ENCODE results near the gene BACE1-AS. TPM values are rescaled to one million over a fixed set of nuclear protein-coding genes. Genes with fewer than 3 reads are reported as not detected.

BACE1-AS gene
- total RNA-seq, 1 donor from 2014 or later, result 18.1 TPM

GRCh38 chr11:117284053-117284452, 7.1 kb upstream of the BACE1-AS start:
- Mint-ChIP-seq H3K4me1 (ENCODE audit: low read depth, unreplicated experiment) (no peaks in the 10 kb centered on the region), H3K27ac (ENCODE audit: unreplicated experiment) (no peak overlapping the region), H3K4me3 (ENCODE audit: unreplicated experiment) (no peak overlapping the region), H3K9me3 (ENCODE audit: unreplicated experiment) (no peaks in the 10 kb centered on the region), H3K36me3 (ENCODE audit: unreplicated experiment) (peaks cover 6% of the 10 kb centered on the region), H3K27me3 (ENCODE audit: unreplicated experiment) (peaks cover 4% of the 10 kb centered on the region)
- DNase-seq, result no peak
- no peak for TF ChIP-seq CTCF (IDR thresholded peaks at IDR 0.05; ENCODE audit: partially characterized antibody, unreplicated experiment)

- H3K4me3 Mint-ChIP-seq (ENCODE audit: unreplicated experiment), result no peak overlapping the region
- peaks cover 11% of the 10 kb centered on the region for H3K36me3 Mint-ChIP-seq (ENCODE audit: unreplicated experiment)
- peaks cover 9% of the 10 kb centered on the region for H3K27me3 Mint-ChIP-seq (ENCODE audit: unreplicated experiment)
- no peaks in the 10 kb centered on the region for H3K4me1 Mint-ChIP-seq (ENCODE audit: low read depth, unreplicated experiment)
- no peak for DNase-seq
- H3K9me3 Mint-ChIP-seq (ENCODE audit: unreplicated experiment), result peaks cover 2% of the 10 kb centered on the region
- H3K27ac Mint-ChIP-seq (ENCODE audit: unreplicated experiment), result no peak overlapping the region
- TF ChIP-seq CTCF (IDR thresholded peaks at IDR 0.05; ENCODE audit: partially characterized antibody, unreplicated experiment), result no peak
Observed at GRCh38 chr11:117286588-117286987, 4.6 kb upstream of the BACE1-AS start.

DNA sequence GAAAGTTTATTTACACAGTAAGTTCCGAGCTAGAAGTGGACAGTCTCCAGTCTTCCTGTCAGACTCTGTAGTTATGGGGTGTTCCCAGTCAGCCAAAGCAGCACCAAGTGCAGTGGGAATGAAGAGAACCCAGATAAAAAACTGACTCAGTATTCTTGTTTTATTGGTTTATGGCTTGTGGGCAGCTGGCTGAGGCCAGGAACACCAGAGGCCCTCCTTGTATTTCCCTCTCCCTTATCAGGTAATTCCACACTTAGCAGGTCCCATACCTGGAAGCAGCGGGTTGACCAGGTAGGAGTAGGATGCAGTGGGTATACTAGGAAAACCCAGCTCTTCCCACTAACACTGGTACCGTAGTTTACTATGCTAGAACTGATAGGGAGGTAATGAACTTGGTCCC, 3.5 kb upstream of the BACE1-AS start:
- no peak for TF ChIP-seq CTCF (IDR thresholded peaks at IDR 0.05; ENCODE audit: partially characterized antibody, unreplicated experiment)
- no peak for DNase-seq
- Mint-ChIP-seq H3K4me3 (ENCODE audit: unreplicated experiment) (no peak overlapping the region), H3K36me3 (ENCODE audit: unreplicated experiment) (peaks cover 5% of the 10 kb centered on the region), H3K27me3 (ENCODE audit: unreplicated experiment) (peaks cover 9% of the 10 kb centered on the region), H3K4me1 (ENCODE audit: low read depth, unreplicated experiment) (no peaks in the 10 kb centered on the region), H3K27ac (ENCODE audit: unreplicated experiment) (no peak overlapping the region), H3K9me3 (ENCODE audit: unreplicated experiment) (peaks cover 2% of the 10 kb centered on the region)

GRCh38 chr11:117289795-117290194, 1.4 kb upstream of the BACE1-AS start:
- TF ChIP-seq CTCF (IDR thresholded peaks at IDR 0.05; ENCODE audit: partially characterized antibody, unreplicated experiment), result no peak
- H3K4me1 Mint-ChIP-seq (ENCODE audit: low read depth, unreplicated experiment), result no peaks in the 10 kb centered on the region
- H3K27me3 Mint-ChIP-seq (ENCODE audit: unreplicated experiment), result peaks cover 9% of the 10 kb centered on the region
- no peak overlapping the region for H3K27ac Mint-ChIP-seq (ENCODE audit: unreplicated experiment)
- no peak for DNase-seq
- H3K4me3 Mint-ChIP-seq (ENCODE audit: unreplicated experiment), result no peak overlapping the region
- H3K36me3 Mint-ChIP-seq (ENCODE audit: unreplicated experiment), result peaks cover 5% of the 10 kb centered on the region
- peaks cover 2% of the 10 kb centered on the region for H3K9me3 Mint-ChIP-seq (ENCODE audit: unreplicated experiment)

DNA sequence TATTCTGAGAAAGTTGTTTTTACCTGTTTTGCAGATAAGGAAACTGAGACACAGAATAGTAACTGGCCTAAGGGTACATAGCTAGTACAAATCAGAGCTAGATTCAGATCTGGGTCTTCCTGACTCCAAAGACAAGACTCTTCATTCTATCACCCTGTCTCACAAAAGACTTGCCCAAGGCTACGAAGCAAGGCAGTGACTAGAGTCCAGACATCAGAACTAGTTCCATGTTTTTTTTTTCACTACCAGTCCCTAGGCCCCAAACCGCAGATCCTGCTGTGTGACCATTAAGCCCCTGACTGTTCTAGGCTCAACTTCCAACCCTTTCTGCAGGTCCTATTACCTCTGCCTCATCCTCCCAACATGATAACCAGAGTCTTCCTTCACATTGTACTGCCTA, 1.5 kb downstream of the BACE1-AS start:
- Mint-ChIP-seq H3K9me3 (ENCODE audit: unreplicated experiment) (peaks cover 2% of the 10 kb centered on the region), H3K4me3 (ENCODE audit: unreplicated experiment) (no peak overlapping the region), H3K4me1 (ENCODE audit: low read depth, unreplicated experiment) (no peaks in the 10 kb centered on the region), H3K27ac (ENCODE audit: unreplicated experiment) (no peak overlapping the region), H3K27me3 (ENCODE audit: unreplicated experiment) (peaks cover 9% of the 10 kb centered on the region), H3K36me3 (ENCODE audit: unreplicated experiment) (peaks cover 9% of the 10 kb centered on the region)
- no peak for TF ChIP-seq CTCF (IDR thresholded peaks at IDR 0.05; ENCODE audit: partially characterized antibody, unreplicated experiment)
- no peak for DNase-seq
